ENCODE measurements around the gene ANXA3.
"Not testable (repeated sequence)": the region's sequence is repeated elsewhere in the genome, so short reads cannot be mapped to it uniquely, and the experiment has no call there.

ANXA3 gene

DNA sequence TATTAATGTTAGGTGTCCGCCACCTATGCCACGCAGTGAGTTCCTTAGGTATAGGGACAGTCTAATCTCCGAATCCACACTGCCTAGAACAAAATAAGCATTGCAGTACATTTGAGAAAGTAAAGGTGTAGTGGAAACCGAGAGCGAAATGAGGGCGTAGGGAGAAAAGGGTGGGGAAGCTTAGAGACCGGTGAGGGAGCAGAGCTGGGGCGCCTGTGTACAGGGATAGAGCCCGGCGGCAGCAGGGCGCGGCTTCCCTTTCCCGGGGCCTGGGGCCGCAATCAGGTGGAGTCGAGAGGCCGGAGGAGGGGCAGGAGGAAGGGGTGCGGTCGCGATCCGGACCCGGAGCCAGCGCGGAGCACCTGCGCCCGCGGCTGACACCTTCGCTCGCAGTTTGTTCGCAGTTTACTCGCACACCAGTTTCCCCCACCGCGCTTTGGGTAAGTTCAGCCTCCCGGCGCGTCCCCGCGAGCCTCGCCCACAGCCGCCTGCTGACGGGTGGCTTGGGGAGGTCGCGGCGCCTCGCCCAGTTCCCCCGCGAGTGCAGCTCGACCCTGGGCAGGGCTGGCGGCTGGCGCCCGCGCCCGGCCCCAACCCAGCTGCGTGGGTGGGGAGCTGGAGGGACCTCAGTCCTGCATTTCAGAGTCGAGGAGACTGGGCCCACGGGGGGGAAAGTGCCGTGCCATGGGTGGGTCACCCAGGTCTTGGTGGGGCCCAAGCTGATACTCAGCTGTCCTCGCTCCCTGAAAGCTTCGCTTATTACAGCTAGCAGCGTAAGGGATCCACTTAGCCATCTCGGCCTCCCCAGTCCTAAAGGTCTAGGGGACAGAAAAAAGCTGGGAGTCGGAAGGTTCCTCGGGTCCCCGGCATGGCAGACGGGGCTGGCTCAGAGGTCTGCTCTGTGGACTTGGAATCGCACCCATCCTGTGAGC, at the start of gene ANXA3:
Gene ANXA3 (plus strand): TSS at position 351 of the 932 bp plus-strand sequence. CDS start 2,704 bp downstream, outside the sequence.
- DNase-seq (ENCODE audit: low read depth) = no peak

GRCh38 chr4:78506260-78506659, 45.3 kb upstream of the ANXA3 start:
- not testable (repeated sequence) for DNase-seq (ENCODE audit: low read depth)

GRCh38 chr4:78509043-78509442, 42.5 kb upstream of the ANXA3 start:
- no peak for DNase-seq (ENCODE audit: low read depth)

- no peak for DNase-seq (ENCODE audit: low read depth)
These were observed 41.5 kb upstream of the ANXA3 start for GRCh38 chr4:78510108-78510507.

DNA sequence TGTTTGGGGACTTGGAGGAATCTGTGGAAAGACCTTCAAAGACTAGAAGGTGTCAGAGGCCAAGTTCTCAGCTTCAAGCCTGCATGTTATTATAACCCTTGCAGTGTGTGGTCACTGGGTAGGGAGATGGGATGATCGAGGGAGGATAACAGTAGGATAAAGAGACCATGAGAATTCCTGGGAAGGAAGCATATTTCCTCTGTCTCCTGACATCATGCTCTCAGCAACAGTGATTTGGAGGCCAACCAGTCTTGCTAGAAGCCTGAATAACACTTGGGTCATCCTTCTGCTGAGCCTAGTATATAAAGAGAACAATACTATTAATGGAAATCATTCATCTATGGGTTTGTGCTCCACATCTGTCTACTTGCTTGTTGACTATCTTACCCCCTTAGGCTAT, 40.9 kb upstream of the ANXA3 start:
- no peak for DNase-seq (ENCODE audit: low read depth)

DNA sequence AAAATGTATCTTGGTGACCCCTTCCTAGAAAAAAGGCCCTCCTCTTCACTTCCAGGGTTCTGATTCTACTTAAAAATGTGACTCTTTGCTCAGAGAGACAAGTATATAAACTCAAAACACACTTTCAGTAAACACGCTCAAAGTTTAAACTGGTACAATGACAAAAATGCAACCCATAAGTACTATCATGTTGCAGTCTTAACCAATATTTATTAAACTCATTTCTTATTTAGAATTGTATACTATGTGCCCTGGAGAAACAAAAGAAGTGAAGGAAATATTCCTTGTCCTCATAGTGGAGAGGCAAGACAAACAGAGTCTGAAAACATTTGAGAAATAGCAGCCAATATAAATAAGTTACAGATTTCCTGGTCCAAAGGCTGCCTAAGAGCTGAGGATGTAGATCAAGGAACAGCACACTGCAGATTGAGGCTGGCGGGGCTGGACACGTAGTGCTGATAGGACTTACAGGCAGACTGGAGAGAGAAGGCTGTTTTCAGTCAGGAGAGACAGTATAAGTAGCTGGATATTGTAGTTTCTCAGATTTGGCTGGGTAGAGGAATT, 39.1 kb upstream of the ANXA3 start:
- no peak for DNase-seq (ENCODE audit: low read depth)

DNA sequence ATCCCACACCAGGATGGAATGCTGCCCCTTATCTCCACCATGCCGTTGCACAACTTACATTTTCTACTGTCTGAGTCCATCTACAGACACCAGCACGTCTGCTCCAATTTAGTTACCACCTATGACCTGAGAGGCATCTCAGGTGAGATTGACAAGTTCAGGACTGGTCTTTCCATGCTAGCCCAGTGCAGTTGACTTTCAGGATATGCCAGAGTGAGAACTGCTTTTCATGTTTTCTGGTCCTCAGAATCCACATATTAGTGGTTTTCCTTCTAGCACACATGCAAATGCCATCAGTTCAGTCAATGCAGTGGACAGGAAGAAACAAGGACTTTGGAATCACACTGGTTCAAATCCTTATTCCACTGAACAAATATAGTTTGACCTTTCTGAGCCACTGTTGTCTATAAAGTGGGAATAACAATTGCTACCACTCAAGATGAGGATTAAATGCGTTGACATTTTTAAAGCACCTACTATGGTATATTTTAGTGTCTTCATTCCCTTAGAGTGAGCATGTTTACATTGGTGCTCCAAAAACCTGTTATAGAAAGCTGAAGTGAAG, 38.1 kb upstream of the ANXA3 start:
- no peak for DNase-seq (ENCODE audit: low read depth)

DNA sequence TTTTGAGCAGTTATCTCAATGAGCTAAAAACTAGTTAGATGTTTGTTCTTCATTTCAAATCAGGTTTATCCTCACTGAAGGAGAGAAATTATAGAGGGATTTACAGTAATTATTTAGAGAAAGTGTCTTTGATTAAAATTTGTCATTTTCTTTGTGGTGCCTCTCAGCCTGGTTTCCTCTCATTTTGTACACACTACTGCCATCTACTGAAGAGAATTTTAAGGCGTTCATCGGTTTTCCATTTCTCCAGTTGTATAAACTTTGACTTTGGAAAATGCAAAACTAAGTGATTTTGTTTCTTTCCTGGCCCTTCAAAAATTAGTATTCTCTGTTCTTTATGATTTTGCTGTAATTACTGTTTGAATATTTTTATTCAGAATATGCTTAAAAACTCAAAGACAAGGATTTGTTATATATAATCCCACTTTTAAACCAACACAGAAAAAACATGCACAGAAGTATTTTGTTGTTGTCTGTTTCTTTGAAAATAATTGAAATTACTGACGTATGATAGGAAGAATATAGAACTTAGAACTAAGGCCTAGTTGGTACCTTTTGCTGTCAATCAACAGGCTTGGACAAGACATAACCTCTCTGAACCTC, 34.4 kb upstream of the ANXA3 start:
- no peak for DNase-seq (ENCODE audit: low read depth)

GRCh38 chr4:78518561-78518960, 33.0 kb upstream of the ANXA3 start:
- DNase-seq (ENCODE audit: low read depth) = no peak

GRCh38 chr4:78519962-78520361, 31.6 kb upstream of the ANXA3 start:
- DNase-seq (ENCODE audit: low read depth) = no peak

DNA sequence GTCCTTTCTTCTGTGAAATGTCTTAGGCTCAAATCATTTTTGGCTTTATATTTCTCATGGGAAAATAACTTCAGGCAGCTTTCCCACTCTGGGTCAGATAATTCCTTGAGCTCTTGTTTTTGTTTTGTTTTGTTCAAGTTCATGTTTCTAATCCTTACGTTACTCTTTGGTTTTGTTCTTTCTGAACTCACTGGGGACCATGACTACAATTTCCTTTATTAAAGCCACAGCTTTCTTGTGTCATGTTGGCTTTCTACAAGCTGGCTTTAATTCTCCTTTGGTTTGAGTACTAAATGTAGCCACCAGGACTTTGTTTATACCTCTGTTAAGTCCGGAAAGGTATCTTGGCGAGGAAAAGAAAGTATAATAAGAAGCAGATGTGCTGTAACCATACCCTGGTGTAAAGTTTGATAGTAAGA, 30.8 kb upstream of the ANXA3 start:
- no peak for DNase-seq (ENCODE audit: low read depth)

DNA sequence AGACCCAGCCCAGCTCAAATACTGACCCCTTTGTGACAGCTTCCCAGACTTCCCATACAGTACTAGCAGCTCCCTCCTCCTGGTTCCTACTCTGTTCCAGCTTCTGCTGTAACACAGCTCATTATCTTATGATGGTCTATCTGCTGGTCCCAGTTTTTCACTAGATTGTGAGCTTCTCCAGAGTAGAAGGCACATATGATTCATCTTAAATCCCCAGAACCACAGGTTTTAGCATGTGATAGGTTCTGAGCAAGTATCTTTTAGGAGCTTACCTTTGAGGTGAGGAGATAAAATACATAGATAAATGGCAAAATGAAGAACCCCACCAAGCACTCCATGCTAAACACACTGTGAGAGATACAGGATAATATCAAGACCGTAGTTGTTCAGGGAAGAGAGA, 27.6 kb upstream of the ANXA3 start:
- no peak for DNase-seq (ENCODE audit: low read depth)

DNA sequence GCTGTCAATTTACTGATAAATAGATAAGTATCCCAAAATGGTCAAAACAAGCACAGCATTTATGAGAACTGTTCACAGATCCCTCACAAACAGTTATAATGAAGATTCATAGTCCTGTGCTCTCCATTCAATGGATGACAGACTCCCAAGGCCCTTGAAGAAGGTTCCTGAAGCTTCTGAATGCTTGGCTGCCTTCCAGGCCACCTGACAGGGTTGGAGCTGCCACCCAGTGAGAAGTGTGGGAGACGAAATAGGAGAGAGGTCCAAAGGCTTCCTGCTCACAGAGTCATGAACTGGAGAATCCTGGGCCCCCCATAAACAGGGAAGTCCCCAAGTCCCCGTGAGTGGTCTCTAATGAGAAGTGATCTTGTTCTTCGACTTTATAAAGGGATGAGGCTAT, 26.0 kb upstream of the ANXA3 start:
- no peak for DNase-seq (ENCODE audit: low read depth)

DNA sequence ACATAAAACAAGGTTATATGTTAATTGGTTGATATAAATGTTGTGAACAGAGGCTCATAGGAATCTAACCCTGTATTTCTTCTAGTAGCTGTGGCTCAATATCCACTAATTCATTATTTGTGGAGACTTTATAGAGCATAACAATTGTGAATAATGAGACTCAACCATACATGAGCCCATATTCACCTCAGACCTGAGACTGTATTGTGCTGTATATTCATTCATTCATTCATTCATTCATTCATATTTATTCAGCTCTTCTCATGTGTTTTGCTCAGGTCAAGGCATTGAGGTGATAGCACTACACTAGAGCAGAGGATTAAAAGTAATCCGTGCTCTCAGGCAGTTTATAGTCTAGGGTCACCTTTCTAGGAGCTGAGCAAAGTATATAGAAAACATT, 24.5 kb upstream of the ANXA3 start:
- DNase-seq (ENCODE audit: low read depth) = no peak

- no peak for DNase-seq (ENCODE audit: low read depth)
These were observed 24.0 kb upstream of the ANXA3 start for GRCh38 chr4:78527555-78527954.

DNA sequence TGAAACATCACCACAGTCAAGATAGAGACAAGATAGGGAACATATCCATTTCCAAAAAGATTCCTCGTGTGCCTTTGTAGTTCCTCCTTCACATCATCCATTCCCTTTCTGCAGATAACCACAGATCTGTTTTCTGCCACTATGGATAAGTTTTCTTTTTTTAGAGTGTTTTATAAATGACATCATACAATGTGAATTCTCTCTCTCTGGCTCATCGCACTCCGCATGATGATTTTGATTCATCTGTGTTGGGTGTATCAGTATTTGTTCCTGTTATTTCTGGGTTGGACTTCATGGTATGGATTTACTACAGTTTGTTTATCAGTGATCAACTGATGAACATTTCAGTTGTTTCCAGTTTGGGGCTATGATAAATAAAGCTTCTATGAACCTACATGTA, 23.2 kb upstream of the ANXA3 start:
- peak; percentile 38 for DNase-seq (ENCODE audit: low read depth)

- no peak for DNase-seq (ENCODE audit: low read depth)
These were observed 21.9 kb upstream of the ANXA3 start for GRCh38 chr4:78529569-78530209.

DNA sequence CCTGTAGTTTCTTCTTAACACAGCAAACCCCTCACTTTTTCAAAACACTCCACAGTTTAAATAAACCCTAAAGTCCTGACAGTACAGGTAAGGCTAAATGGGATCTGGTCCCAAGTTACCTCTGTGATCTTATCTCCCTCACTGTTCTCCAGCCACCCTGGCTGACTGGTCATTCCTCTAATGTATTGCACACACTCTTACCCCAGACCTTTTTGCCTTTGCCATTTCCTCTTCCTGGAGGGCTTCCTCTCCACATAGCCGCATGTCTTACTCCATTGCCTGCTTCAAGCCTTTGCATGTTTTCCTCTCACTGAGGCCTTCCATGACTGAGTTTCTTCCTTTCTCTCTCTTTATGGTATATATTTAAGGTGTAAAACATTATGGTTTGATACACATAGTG, 19.5 kb upstream of the ANXA3 start:
- no peak for DNase-seq (ENCODE audit: low read depth)

- DNase-seq (ENCODE audit: low read depth) = no peak
These were observed 17.7 kb upstream of the ANXA3 start for GRCh38 chr4:78533854-78534253.

GRCh38 chr4:78534286-78534955, 17.1 kb upstream of the ANXA3 start:
- DNase-seq (ENCODE audit: low read depth) = no peak

GRCh38 chr4:78542373-78542772, 9.2 kb upstream of the ANXA3 start:
- no peak for DNase-seq (ENCODE audit: low read depth)
